ENCODE results near the gene MICU1.

- TF ChIP-seq EP300 (IDR thresholded peaks at IDR 0.05) (no peak), CTCF (IDR thresholded peaks at IDR 0.05) (no peak), FOSL2 (IDR thresholded peaks at IDR 0.05) (no peak), FOSL2 (CRISPR knock-in tag; IDR thresholded peaks at IDR 0.05) (no peak), POLR2A (IDR thresholded peaks at IDR 0.05; ENCODE audit: low read length) (no peak), CEBPB (IDR thresholded peaks at IDR 0.05) (no peak)
These were observed 122.6 kb downstream of the MICU1 start for GRCh38 chr10:72503241-72503640.

Data from A549 (cell line).